Parathyroid adenoma (tissue), 2 donors: ENCODE results near the gene MCAM.

Experiments used
- H2AFZ ChIP-seq: fragments of 300-600 bp; sonication (generic); one replicate; pipeline ENCODE4 v1.7.0; 2017; ENCODE audit warnings: antibody characterized with exemption, mild to moderate bottlenecking
- H3K27ac ChIP-seq: fragments of 300-600 bp; sonication (generic); one replicate; pipeline ENCODE4 v1.7.0; 2017
- H3K27me3 ChIP-seq: fragments of 300-600 bp; sonication (generic); one replicate; pipeline ENCODE4 v1.7.0; 2017; ENCODE audit warnings: low read length; ENCODE audit not compliant: control insufficient read depth, insufficient read depth
- H3K36me3 ChIP-seq: fragments of 300-600 bp; sonication (generic); one replicate; pipeline ENCODE4 v1.7.0; 2017; ENCODE audit warnings: low read length; ENCODE audit not compliant: control insufficient read depth, insufficient read depth
- H3K4me1 ChIP-seq: fragments of 300-600 bp; sonication (generic); one replicate; pipeline ENCODE4 v1.7.0; 2017; ENCODE audit warnings: control low read depth
- H3K4me2 ChIP-seq: fragments of 300-600 bp; sonication (generic); one replicate; pipeline ENCODE4 v1.7.0; 2017; ENCODE audit warnings: low read length
- H3K4me3 ChIP-seq: fragments of 300-600 bp; sonication (generic); one replicate; pipeline ENCODE4 v1.7.0; 2017; ENCODE audit warnings: low read depth, low read length
- H3K79me2 ChIP-seq: fragments of 300-600 bp; sonication (generic); one replicate; pipeline ENCODE4 v1.7.0; 2017; ENCODE audit warnings: control low read depth
- H3K9ac ChIP-seq: fragments of 300-600 bp; sonication (generic); one replicate; pipeline ENCODE4 v1.7.0; 2017; ENCODE audit warnings: mild to moderate bottlenecking
- H3K9me3 ChIP-seq: fragments of 300-600 bp; sonication (generic); one replicate; pipeline ENCODE4 v1.7.0; 2017; ENCODE audit warnings: low read length; ENCODE audit not compliant: control insufficient read depth
- CTCF ChIP-seq: fragments of 300-600 bp; sonication (generic); IDR thresholded peaks from one replicate; pipeline ENCODE4 v1.7.0; 2017; ENCODE audit warnings: antibody characterized with exemption, mild to moderate bottlenecking
- donor health status: primary hyperparathyroidism.

MCAM gene

GRCh38 chr11:119319136-119319699 is 2.3 kb upstream of the MCAM start:
- Histone ChIP-seq H3K27ac (peak overlapping the region; percentile 70), H2AFZ (no peak overlapping the region), H3K36me3 (no peaks in the 10 kb centered on the region), H3K79me2 (no peaks in the 10 kb centered on the region), H3K9me3 (no peaks in the 10 kb centered on the region), H3K4me2 (no peak overlapping the region), H3K4me1 (peaks cover 4% of the 10 kb centered on the region), H3K9ac (no peak overlapping the region), H3K4me3 (no peak overlapping the region), H3K27me3 (no peaks in the 10 kb centered on the region)
- no peak for TF ChIP-seq CTCF

DNA sequence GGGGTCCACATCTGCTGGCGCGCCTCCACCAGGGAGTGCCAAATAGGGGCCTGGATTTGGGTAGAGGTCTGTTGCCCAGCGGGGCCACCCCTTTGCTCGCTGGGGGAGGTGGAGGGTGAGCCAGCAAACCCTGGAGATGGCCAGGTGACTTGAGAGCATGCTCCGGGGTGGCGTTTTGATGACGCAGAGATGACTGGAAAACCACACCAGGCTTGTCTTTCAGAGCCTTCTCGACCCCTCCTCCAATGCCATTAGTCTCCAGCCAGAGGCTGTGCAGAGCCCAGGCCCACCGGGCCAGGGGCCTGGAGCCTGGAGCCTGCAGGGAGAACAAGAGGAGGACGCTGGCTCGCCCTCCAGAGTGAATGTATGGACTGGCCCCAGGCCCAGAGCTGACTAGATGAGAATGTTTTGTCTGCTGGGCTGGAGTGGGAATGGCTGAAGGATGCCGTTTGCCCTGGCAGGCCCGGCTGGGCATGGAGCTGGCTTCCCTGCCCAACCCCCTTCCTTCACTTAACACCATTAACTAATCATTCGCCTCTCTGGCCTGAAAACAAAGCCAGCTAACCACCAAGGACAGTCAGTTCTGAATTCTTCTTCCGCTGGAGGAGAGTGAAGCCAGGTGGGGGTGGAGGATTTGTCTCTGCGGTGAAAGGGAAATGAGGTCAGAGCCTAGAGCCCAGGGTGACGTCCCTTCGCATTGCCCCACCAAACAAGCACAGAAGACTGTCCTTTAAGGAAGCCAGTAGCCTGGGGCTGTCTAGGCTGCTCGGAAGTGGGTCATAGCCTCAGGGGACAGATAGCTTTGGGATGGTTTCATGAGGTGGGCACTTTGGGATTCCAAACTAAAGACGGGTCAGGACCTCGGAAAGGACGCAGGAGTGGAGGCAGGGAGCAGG is 1.6 kb upstream of the MCAM start:
- Histone ChIP-seq H3K9me3 (no peaks in the 10 kb centered on the region), H3K4me1 (peaks cover 4% of the 10 kb centered on the region), H3K4me2 (no peak overlapping the region), H3K4me3 (no peak overlapping the region), H2AFZ (no peak overlapping the region), H3K27ac (peak overlapping the region; percentile 70), H3K9ac (no peak overlapping the region), H3K36me3 (no peaks in the 10 kb centered on the region), H3K27me3 (no peaks in the 10 kb centered on the region), H3K79me2 (no peaks in the 10 kb centered on the region)
- no peak for TF ChIP-seq CTCF

- Histone ChIP-seq H3K27ac (peak overlapping the region; percentile 49), H3K9ac (no peak overlapping the region), H3K36me3 (no peaks in the 10 kb centered on the region), H3K4me3 (no peak overlapping the region), H3K4me2 (no peak overlapping the region), H3K27me3 (no peaks in the 10 kb centered on the region), H2AFZ (no peak overlapping the region), H3K9me3 (no peaks in the 10 kb centered on the region), H3K4me1 (peaks cover 4% of the 10 kb centered on the region), H3K79me2 (no peaks in the 10 kb centered on the region)
- TF ChIP-seq CTCF, result no peak
Measured at GRCh38 chr11:119317592-119318239, 786 bp upstream of the MCAM start.

- Histone ChIP-seq H3K4me1 (peaks cover under 1% of the 10 kb centered on the region), H3K4me2 (peak overlapping the region; percentile 44), H3K4me3 (peak overlapping the region; percentile 34), H3K9me3 (no peaks in the 10 kb centered on the region), H3K27me3 (no peaks in the 10 kb centered on the region), H3K27ac (no peak overlapping the region), H3K9ac (no peak overlapping the region), H3K36me3 (no peaks in the 10 kb centered on the region), H2AFZ (no peak overlapping the region), H3K79me2 (no peaks in the 10 kb centered on the region)
- TF ChIP-seq CTCF, result no peak
Measured at GRCh38 chr11:119316016-119316728, 758 bp downstream of the MCAM start.
